GM23338 (cell line): ENCODE results near the gene SYNRG. TPM values are rescaled to one million over a fixed set of nuclear protein-coding genes. Genes with fewer than 3 reads are reported as not detected.

Experiments used
- ATAC-seq: fragments of 200-7000 bp; cut with Tn5 transposase; 3 replicates; pipeline ENCODE4 v1.9.1; 2020
- DNase-seq: peaks from one replicate; pipeline ENCODE4 v3.0.0-alpha.2; 2015; ENCODE audit warnings: low spot score
- H2AFZ ChIP-seq: fragments of 200-600 bp; sonication (generic); 2 replicates; pipeline ENCODE4 v1.8.0; 2016; ENCODE audit warnings: antibody characterized with exemption, mild to moderate bottlenecking, moderate library complexity
- H3F3A ChIP-seq: fragments of 200-600 bp; sonication (generic); replicated peaks from 2 replicates; pipeline ENCODE4 v1.8.0; 2017; ENCODE audit warnings: antibody characterized with exemption, mixed run types, low read depth
- H3K27ac ChIP-seq: fragments of 200-600 bp; sonication (generic); 2 replicates; pipeline ENCODE4 v1.6.1; 2016; ENCODE audit warnings: low read depth
- H3K27me3 ChIP-seq: fragments of 200-600 bp; sonication (generic); 2 replicates; pipeline ENCODE4 v1.8.0; 2016; ENCODE audit warnings: mild to moderate bottlenecking, mixed run types, moderate library complexity; ENCODE audit not compliant: insufficient read depth
- H3K36me3 ChIP-seq: fragments of 200-600 bp; sonication (generic); 2 replicates; pipeline ENCODE4 v1.8.0; 2016; ENCODE audit warnings: mild to moderate bottlenecking; ENCODE audit not compliant: insufficient read depth
- H3K4me1 ChIP-seq: fragments of 200-600 bp; sonication (generic); 2 replicates; pipeline ENCODE4 v1.8.0; 2016; ENCODE audit warnings: mild to moderate bottlenecking, moderate library complexity; ENCODE audit not compliant: insufficient read depth
- H3K4me2 ChIP-seq: fragments of 200-600 bp; sonication (generic); 2 replicates; pipeline ENCODE4 v1.7.1; 2017; ENCODE audit warnings: mixed run types
- H3K4me3 ChIP-seq: fragments of 200-600 bp; sonication (generic); 2 replicates; pipeline ENCODE4 v1.6.1; 2016; ENCODE audit warnings: mixed run types
- H3K79me2 ChIP-seq: fragments of 200-600 bp; sonication (generic); replicated peaks from 2 replicates; pipeline ENCODE4 v1.8.0; 2017; ENCODE audit warnings: mild to moderate bottlenecking; ENCODE audit not compliant: insufficient read depth
- H3K9me2 ChIP-seq: fragments of 200-600 bp; sonication (generic); 2 replicates; pipeline ENCODE4 v1.8.0; 2017; ENCODE audit not compliant: insufficient read depth
- H4K20me1 ChIP-seq: fragments of 200-600 bp; sonication (generic); replicated peaks from 2 replicates; pipeline ENCODE4 v1.8.0; 2017; ENCODE audit warnings: mild to moderate bottlenecking; ENCODE audit not compliant: insufficient read depth
- H3K27ac Mint-ChIP-seq: 2 replicates; pipeline ENCODE4 v1.8.0; 2020; ENCODE audit warnings: inconsistent platforms, mild to moderate bottlenecking, moderate library complexity, mixed read lengths
- H3K27me3 Mint-ChIP-seq: 3 replicates; pipeline ENCODE4 v1.8.0; 2022; ENCODE audit warnings: low read depth, mild to moderate bottlenecking, moderate library complexity, mixed read lengths, inconsistent platforms; ENCODE audit not compliant: insufficient read depth, poor library complexity
- H3K36me3 Mint-ChIP-seq: 3 replicates; pipeline ENCODE4 v1.8.0; 2021; ENCODE audit warnings: low read depth, mild to moderate bottlenecking, inconsistent platforms, moderate library complexity, mixed read lengths
- H3K4me1 Mint-ChIP-seq: 3 replicates; pipeline ENCODE4 v1.8.0; 2020; ENCODE audit warnings: mild to moderate bottlenecking, inconsistent platforms, mixed read lengths
- H3K4me3 Mint-ChIP-seq: 3 replicates; pipeline ENCODE4 v1.8.0; 2021; ENCODE audit warnings: moderate library complexity, mild to moderate bottlenecking, inconsistent platforms, mixed read lengths
- H3K9me3 Mint-ChIP-seq: 3 replicates; pipeline ENCODE4 v1.8.0; 2020; ENCODE audit warnings: moderate library complexity, mild to moderate bottlenecking, inconsistent platforms, mixed read lengths
- CREB1 ChIP-seq: fragments of 250-450 bp; sonication (Bioruptor Pico); IDR thresholded peaks from 2 replicates; pipeline ENCODE4 v1.5.0; 2020; ENCODE audit warnings: low read depth, mild to moderate bottlenecking, moderate library complexity
- EZH2 ChIP-seq: fragments of 200-600 bp; sonication (generic); IDR thresholded peaks from one replicate; pipeline ENCODE4 v1.8.0; 2017; ENCODE audit warnings: antibody characterized with exemption, mild to moderate bottlenecking, low read depth; ENCODE audit not compliant: unreplicated experiment
- EZH2phosphoT487 ChIP-seq: fragments of 200-600 bp; sonication (generic); IDR thresholded peaks from one replicate; pipeline ENCODE4 v1.8.1; 2018; ENCODE audit warnings: antibody characterized with exemption; ENCODE audit not compliant: unreplicated experiment
- JUNB ChIP-seq: IDR thresholded peaks from one replicate; pipeline ENCODE4 v1.6.1; 2016; ENCODE audit warnings: antibody characterized with exemption; ENCODE audit not compliant: unreplicated experiment
- NANOG ChIP-seq: IDR thresholded peaks from 2 replicates; pipeline ENCODE4 v1.6.1; 2016; ENCODE audit warnings: antibody characterized with exemption, borderline replicate concordance
- POLR2AphosphoS5 ChIP-seq: IDR thresholded peaks from 2 replicates; pipeline ENCODE4 v1.6.1; 2016; ENCODE audit warnings: antibody characterized with exemption, low read depth
- STAT1 ChIP-seq: IDR thresholded peaks from one replicate; pipeline ENCODE4 v1.6.1; 2016; ENCODE audit warnings: antibody characterized with exemption; ENCODE audit not compliant: unreplicated experiment
- ZNF114 ChIP-seq: fragments of 250-450 bp; sonication (Bioruptor Pico); IDR thresholded peaks from 2 replicates; pipeline ENCODE4 v1.5.0; 2020; ENCODE audit warnings: mild to moderate bottlenecking, moderate library complexity
- ZNF331 ChIP-seq: fragments of 250-450 bp; sonication (Bioruptor Pico); IDR thresholded peaks from 2 replicates; pipeline ENCODE4 v1.5.0; 2020; ENCODE audit warnings: low read depth, mild to moderate bottlenecking, moderate library complexity
- polyA plus RNA-seq: library from polyadenylated mRNA; unstranded; fragments of >200 nt; fragmentation: Nextera tagmentation; extraction: Ambion mirVana; gene quantifications from 2 replicates; pipeline ENCODE4 v1.2.1, GENCODE V29; 2016
- total RNA-seq: library from RNA; depleted of rRNA; stranded (reverse); fragments of >200 nt; shearing (Covaris generic); gene quantifications from 2 replicates; pipeline ENCODE4 v1.2.3, GENCODE V29; 2014
- TF ChIP-seq, protein P1 (sequence below): IDR thresholded peaks from 2 replicates; pipeline ENCODE4 v1.6.1; 2016; ENCODE audit warnings: antibody characterized with exemption
- TF ChIP-seq, protein P2 (sequence below), 2 experiments: fragments of 200-600 bp in 1 of 2; sonication (generic) in 1 of 2; conservative IDR thresholded peaks; 2 replicates each; pipeline versions ENCODE4 v1.5.1 to v1.6.1; 2016 to 2017; ENCODE audit warnings: antibody characterized with exemption in 2 of 2, low read depth in 2 of 2, mild to moderate bottlenecking in 2 of 2, moderate library complexity in 1 of 2
- TF ChIP-seq, protein P3 (sequence below): IDR thresholded peaks from one replicate; pipeline ENCODE4 v1.6.1; 2018; ENCODE audit warnings: antibody characterized with exemption; ENCODE audit not compliant: unreplicated experiment
- TF ChIP-seq, protein P4 (sequence below): fragments of 250-450 bp; sonication (Bioruptor Pico); IDR thresholded peaks from 2 replicates; pipeline ENCODE4 v1.5.0; 2020; ENCODE audit warnings: mild to moderate bottlenecking, moderate library complexity

Gene SYNRG
- total and polyA plus RNA-seq, 2 experiments from 2014 or later, result 18.6 to 22.6 TPM

DNA sequence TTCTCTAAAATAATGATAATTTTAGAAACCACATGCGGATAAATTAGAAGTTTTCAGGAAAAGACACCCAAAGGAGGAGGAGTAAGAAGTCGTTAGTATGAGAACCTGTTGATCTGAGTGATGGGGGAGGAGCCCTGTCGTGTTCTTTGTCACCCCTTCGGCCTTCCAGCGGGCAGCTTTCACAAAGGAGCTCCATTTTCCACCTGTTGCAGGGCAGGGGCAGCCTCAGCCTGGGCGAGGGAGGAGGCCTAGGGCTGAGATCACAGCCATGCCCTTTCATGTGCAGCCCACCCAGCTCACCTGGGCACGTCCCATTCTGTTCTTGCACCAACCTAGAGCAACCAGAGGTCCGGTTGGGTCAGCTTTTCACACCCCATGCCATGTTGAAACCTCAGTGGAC lies 114.2 kb downstream of the SYNRG start:
- 0 out of 2 replicates have a peak, but pooled peaks cover 5% of the 10 kb centered on the region for H3K27me3 ChIP-seq
- no peaks in the 10 kb centered on the region; the same call in 1 of the 2 replicates for H3F3A ChIP-seq
- H4K20me1 ChIP-seq, result peaks cover 14% of the 10 kb centered on the region
- H3K9me2 ChIP-seq, result no peaks in the 10 kb centered on the region
- DNase-seq (peak; percentile 57), ATAC-seq (peak; percentile 55)
- Mint-ChIP-seq H3K9me3 (no peaks in the 10 kb centered on the region), H3K27ac (peak overlapping the region; percentile 92), H3K36me3 (peaks cover 2% of the 10 kb centered on the region; the same call in 2 of the 3 replicates), H3K27me3 (peaks cover 8% of the 10 kb centered on the region), H3K4me3 (no peak overlapping the region; the same call in 2 of the 3 replicates), H3K4me1 (peaks cover 32% of the 10 kb centered on the region)
- H3K4me1 ChIP-seq, result peaks cover 29% of the 10 kb centered on the region
- H3K27ac ChIP-seq, result no peak overlapping the region
- TF ChIP-seq, protein P1, sequence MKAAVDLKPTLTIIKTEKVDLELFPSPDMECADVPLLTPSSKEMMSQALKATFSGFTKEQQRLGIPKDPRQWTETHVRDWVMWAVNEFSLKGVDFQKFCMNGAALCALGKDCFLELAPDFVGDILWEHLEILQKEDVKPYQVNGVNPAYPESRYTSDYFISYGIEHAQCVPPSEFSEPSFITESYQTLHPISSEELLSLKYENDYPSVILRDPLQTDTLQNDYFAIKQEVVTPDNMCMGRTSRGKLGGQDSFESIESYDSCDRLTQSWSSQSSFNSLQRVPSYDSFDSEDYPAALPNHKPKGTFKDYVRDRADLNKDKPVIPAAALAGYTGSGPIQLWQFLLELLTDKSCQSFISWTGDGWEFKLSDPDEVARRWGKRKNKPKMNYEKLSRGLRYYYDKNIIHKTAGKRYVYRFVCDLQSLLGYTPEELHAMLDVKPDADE, result no peak
- TF ChIP-seq, protein P2, sequence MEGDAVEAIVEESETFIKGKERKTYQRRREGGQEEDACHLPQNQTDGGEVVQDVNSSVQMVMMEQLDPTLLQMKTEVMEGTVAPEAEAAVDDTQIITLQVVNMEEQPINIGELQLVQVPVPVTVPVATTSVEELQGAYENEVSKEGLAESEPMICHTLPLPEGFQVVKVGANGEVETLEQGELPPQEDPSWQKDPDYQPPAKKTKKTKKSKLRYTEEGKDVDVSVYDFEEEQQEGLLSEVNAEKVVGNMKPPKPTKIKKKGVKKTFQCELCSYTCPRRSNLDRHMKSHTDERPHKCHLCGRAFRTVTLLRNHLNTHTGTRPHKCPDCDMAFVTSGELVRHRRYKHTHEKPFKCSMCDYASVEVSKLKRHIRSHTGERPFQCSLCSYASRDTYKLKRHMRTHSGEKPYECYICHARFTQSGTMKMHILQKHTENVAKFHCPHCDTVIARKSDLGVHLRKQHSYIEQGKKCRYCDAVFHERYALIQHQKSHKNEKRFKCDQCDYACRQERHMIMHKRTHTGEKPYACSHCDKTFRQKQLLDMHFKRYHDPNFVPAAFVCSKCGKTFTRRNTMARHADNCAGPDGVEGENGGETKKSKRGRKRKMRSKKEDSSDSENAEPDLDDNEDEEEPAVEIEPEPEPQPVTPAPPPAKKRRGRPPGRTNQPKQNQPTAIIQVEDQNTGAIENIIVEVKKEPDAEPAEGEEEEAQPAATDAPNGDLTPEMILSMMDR (conservative IDR thresholded peaks at IDR 0.05; ENCODE audit: low read depth in 2 of 2), result no peak
- TF ChIP-seq EZH2phosphoT487 (no peak), ZNF114 (CRISPR knock-in tag) (no peak), STAT1 (no peak), EZH2 (no peak), JUNB (no peak), NANOG (no peak), CREB1 (no peak), POLR2AphosphoS5 (no peak), ZNF331 (CRISPR knock-in tag) (no peak)
- TF ChIP-seq, protein P3, sequence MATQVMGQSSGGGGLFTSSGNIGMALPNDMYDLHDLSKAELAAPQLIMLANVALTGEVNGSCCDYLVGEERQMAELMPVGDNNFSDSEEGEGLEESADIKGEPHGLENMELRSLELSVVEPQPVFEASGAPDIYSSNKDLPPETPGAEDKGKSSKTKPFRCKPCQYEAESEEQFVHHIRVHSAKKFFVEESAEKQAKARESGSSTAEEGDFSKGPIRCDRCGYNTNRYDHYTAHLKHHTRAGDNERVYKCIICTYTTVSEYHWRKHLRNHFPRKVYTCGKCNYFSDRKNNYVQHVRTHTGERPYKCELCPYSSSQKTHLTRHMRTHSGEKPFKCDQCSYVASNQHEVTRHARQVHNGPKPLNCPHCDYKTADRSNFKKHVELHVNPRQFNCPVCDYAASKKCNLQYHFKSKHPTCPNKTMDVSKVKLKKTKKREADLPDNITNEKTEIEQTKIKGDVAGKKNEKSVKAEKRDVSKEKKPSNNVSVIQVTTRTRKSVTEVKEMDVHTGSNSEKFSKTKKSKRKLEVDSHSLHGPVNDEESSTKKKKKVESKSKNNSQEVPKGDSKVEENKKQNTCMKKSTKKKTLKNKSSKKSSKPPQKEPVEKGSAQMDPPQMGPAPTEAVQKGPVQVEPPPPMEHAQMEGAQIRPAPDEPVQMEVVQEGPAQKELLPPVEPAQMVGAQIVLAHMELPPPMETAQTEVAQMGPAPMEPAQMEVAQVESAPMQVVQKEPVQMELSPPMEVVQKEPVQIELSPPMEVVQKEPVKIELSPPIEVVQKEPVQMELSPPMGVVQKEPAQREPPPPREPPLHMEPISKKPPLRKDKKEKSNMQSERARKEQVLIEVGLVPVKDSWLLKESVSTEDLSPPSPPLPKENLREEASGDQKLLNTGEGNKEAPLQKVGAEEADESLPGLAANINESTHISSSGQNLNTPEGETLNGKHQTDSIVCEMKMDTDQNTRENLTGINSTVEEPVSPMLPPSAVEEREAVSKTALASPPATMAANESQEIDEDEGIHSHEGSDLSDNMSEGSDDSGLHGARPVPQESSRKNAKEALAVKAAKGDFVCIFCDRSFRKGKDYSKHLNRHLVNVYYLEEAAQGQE, result no peak
- TF ChIP-seq, protein P4, sequence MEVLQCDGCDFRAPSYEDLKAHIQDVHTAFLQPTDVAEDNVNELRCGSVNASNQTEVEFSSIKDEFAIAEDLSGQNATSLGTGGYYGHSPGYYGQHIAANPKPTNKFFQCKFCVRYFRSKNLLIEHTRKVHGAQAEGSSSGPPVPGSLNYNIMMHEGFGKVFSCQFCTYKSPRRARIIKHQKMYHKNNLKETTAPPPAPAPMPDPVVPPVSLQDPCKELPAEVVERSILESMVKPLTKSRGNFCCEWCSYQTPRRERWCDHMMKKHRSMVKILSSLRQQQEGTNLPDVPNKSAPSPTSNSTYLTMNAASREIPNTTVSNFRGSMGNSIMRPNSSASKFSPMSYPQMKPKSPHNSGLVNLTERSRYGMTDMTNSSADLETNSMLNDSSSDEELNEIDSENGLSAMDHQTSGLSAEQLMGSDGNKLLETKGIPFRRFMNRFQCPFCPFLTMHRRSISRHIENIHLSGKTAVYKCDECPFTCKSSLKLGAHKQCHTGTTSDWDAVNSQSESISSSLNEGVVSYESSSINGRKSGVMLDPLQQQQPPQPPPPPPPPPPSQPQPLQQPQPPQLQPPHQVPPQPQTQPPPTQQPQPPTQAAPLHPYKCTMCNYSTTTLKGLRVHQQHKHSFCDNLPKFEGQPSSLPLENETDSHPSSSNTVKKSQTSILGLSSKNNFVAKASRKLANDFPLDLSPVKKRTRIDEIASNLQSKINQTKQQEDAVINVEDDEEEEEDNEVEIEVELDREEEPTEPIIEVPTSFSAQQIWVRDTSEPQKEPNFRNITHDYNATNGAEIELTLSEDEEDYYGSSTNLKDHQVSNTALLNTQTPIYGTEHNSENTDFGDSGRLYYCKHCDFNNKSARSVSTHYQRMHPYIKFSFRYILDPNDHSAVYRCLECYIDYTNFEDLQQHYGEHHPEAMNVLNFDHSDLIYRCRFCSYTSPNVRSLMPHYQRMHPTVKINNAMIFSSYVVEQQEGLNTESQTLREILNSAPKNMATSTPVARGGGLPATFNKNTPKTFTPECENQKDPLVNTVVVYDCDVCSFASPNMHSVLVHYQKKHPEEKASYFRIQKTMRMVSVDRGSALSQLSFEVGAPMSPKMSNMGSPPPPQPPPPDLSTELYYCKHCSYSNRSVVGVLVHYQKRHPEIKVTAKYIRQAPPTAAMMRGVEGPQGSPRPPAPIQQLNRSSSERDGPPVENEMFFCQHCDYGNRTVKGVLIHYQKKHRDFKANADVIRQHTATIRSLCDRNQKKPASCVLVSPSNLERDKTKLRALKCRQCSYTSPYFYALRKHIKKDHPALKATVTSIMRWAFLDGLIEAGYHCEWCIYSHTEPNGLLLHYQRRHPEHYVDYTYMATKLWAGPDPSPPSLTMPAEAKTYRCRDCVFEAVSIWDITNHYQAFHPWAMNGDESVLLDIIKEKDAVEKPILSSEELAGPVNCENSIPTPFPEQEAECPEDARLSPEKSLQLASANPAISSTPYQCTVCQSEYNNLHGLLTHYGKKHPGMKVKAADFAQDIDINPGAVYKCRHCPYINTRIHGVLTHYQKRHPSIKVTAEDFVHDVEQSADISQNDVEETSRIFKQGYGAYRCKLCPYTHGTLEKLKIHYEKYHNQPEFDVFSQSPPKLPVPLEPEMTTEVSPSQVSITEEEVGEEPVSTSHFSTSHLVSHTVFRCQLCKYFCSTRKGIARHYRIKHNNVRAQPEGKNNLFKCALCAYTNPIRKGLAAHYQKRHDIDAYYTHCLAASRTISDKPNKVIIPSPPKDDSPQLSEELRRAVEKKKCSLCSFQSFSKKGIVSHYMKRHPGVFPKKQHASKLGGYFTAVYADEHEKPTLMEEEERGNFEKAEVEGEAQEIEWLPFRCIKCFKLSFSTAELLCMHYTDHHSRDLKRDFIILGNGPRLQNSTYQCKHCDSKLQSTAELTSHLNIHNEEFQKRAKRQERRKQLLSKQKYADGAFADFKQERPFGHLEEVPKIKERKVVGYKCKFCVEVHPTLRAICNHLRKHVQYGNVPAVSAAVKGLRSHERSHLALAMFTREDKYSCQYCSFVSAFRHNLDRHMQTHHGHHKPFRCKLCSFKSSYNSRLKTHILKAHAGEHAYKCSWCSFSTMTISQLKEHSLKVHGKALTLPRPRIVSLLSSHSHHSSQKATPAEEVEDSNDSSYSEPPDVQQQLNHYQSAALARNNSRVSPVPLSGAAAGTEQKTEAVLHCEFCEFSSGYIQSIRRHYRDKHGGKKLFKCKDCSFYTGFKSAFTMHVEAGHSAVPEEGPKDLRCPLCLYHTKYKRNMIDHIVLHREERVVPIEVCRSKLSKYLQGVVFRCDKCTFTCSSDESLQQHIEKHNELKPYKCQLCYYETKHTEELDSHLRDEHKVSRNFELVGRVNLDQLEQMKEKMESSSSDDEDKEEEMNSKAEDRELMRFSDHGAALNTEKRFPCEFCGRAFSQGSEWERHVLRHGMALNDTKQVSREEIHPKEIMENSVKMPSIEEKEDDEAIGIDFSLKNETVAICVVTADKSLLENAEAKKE (CRISPR knock-in tag), result no peak
- 0 out of 2 replicates have a peak overlapping the region, but pooled peaks have one; percentile 2 for H3K4me2 ChIP-seq
- no peak overlapping the region for H3K4me3 ChIP-seq
- H2AFZ ChIP-seq, result no peak overlapping the region
- peaks cover 89% of the 10 kb centered on the region for H3K79me2 ChIP-seq
- H3K36me3 ChIP-seq, result no peaks in the 10 kb centered on the region
